ENCODE measurements around the gene USP49.
"Not testable (repeated sequence)": the region's sequence is repeated elsewhere in the genome, so short reads cannot be mapped to it uniquely, and the experiment has no call there.

USP49 gene

GRCh38 chr6:41813469-41813868 lies 81.7 kb downstream of the USP49 start:
- no peak for DNase-seq (ENCODE audit: low read depth in 2 of 2)

GRCh38 chr6:41811946-41812345 lies 83.2 kb downstream of the USP49 start:
- DNase-seq (ENCODE audit: low read depth in 2 of 2): not testable (repeated sequence)

GRCh38 chr6:41811095-41811494 lies 84.1 kb downstream of the USP49 start:
- DNase-seq (ENCODE audit: low read depth in 2 of 2): no peak

GRCh38 chr6:41805830-41806774 lies 89.1 kb downstream of the USP49 start:
- no peak for DNase-seq (ENCODE audit: low read depth in 2 of 2)

GRCh38 chr6:41801380-41801779 lies 93.8 kb downstream of the USP49 start:
- no peak for DNase-seq (ENCODE audit: low read depth in 2 of 2)

- no peak for DNase-seq (ENCODE audit: low read depth in 2 of 2)
Measured at GRCh38 chr6:41799559-41799911, 95.6 kb downstream of the USP49 start.

GRCh38 chr6:41798901-41799558 lies 96.1 kb downstream of the USP49 start:
- DNase-seq (ENCODE audit: low read depth in 2 of 2): no peak

- DNase-seq (ENCODE audit: low read depth in 2 of 2): no peak
Measured at GRCh38 chr6:41796474-41796873, 98.7 kb downstream of the USP49 start.

GRCh38 chr6:41791984-41792383 lies 103.2 kb downstream of the USP49 start:
- DNase-seq (ENCODE audit: low read depth in 2 of 2): no peak

- DNase-seq (ENCODE audit: low read depth in 2 of 2): no peak
Measured at GRCh38 chr6:41791305-41791704, 103.9 kb downstream of the USP49 start.

- no peak for DNase-seq (ENCODE audit: low read depth in 2 of 2)
Measured at GRCh38 chr6:41790045-41790444, 105.1 kb downstream of the USP49 start.

GRCh38 chr6:41789390-41789724 lies 105.8 kb downstream of the USP49 start:
- no peak for DNase-seq (ENCODE audit: low read depth in 2 of 2)

GRCh38 chr6:41787219-41787917 lies 107.8 kb downstream of the USP49 start, which contains the start of gene TOMM6:
TSS of gene TOMM6 (plus strand) at chr6:41787694. CDS start at chr6:41787698, 4 bp downstream.
- peak; percentile 94 for DNase-seq (ENCODE audit: low read depth in 2 of 2)

GRCh38 chr6:41786451-41787218 lies 108.5 kb downstream of the USP49 start:
- peak; percentile 83 for DNase-seq (ENCODE audit: low read depth in 2 of 2)

- no peak for DNase-seq (ENCODE audit: low read depth in 2 of 2)
Measured at GRCh38 chr6:41785689-41786450, 109.3 kb downstream of the USP49 start.

GRCh38 chr6:41785254-41785653 lies 109.9 kb downstream of the USP49 start:
- no peak for DNase-seq (ENCODE audit: low read depth in 2 of 2)

GRCh38 chr6:41784581-41785171 lies 110.5 kb downstream of the USP49 start:
- DNase-seq (ENCODE audit: low read depth in 2 of 2): no peak

- DNase-seq (ENCODE audit: low read depth in 2 of 2): no peak
Measured at GRCh38 chr6:41783106-41783780, 111.9 kb downstream of the USP49 start.

- no peak for DNase-seq (ENCODE audit: low read depth in 2 of 2)
Measured at GRCh38 chr6:41781366-41781730, 113.8 kb downstream of the USP49 start.

Data from stimulated activated CD4-positive, alpha-beta T cell treated with anti-CD3 and anti-CD28 coated beads, Interleukin-4, amount 100 ng/mL, for 48 hours (primary cell).